SKM-1 (cell line): ENCODE data around the gene CYFIP1.
"Not testable (repeated sequence)": the region's sequence is repeated elsewhere in the genome, so short reads cannot be mapped to it uniquely, and the experiment has no call there.

Source experiments
- DNase-seq: peaks from one replicate; lab custom pipeline; 2025; ENCODE audit not compliant: unreplicated experiment; lab: John Stamatoyannopoulos, UW

Gene CYFIP1

GRCh38 chr15:22980189-22981050 is at the start of gene CYFIP1:
Gene CYFIP1, minus strand, starts transcription at chr15:22980368. Its CDS starts 33,083 bp downstream, at chr15:22947285.
- DNase-seq, result no peak

- no peak for DNase-seq
Observed at GRCh38 chr15:23026218-23026617, 46.0 kb upstream of the CYFIP1 start.

- DNase-seq, result no peak
Observed at GRCh38 chr15:23022156-23022555, 42.0 kb upstream of the CYFIP1 start.

- no peak for DNase-seq
Observed at GRCh38 chr15:23014394-23015000, 34.3 kb upstream of the CYFIP1 start.

GRCh38 chr15:23013681-23014080 is 33.5 kb upstream of the CYFIP1 start:
- no peak for DNase-seq

GRCh38 chr15:23012616-23013015 is 32.4 kb upstream of the CYFIP1 start:
- not testable (repeated sequence) for DNase-seq

GRCh38 chr15:23003736-23004135 is 23.6 kb upstream of the CYFIP1 start:
- no peak for DNase-seq

GRCh38 chr15:23002920-23003319 is 22.8 kb upstream of the CYFIP1 start:
- no peak for DNase-seq

- no peak for DNase-seq
Observed at GRCh38 chr15:22995795-22996194, 15.6 kb upstream of the CYFIP1 start.

GRCh38 chr15:22992024-22992326 is 11.8 kb upstream of the CYFIP1 start:
- no peak for DNase-seq

- DNase-seq, result no peak
Observed at GRCh38 chr15:22989576-22990477, 9.7 kb upstream of the CYFIP1 start.

GRCh38 chr15:22988811-22989210 is 8.6 kb upstream of the CYFIP1 start:
- DNase-seq, result no peak

- DNase-seq, result not testable (repeated sequence)
Observed at GRCh38 chr15:22981931-22982330, 1.8 kb upstream of the CYFIP1 start.

- no peak for DNase-seq
Observed at GRCh38 chr15:22981051-22981840, 1.1 kb upstream of the CYFIP1 start.

GRCh38 chr15:22979238-22980188 is 655 bp downstream of the CYFIP1 start:
- DNase-seq, result no peak

- DNase-seq, result no peak
Observed at GRCh38 chr15:22978691-22979237, 1.4 kb downstream of the CYFIP1 start.

GRCh38 chr15:22974745-22975144 is 5.4 kb downstream of the CYFIP1 start:
- DNase-seq, result peak; percentile 74

GRCh38 chr15:22973987-22974386 is 6.2 kb downstream of the CYFIP1 start:
- no peak for DNase-seq

GRCh38 chr15:22973286-22973685 is 6.9 kb downstream of the CYFIP1 start:
- no peak for DNase-seq
